Measurements from ENCODE around the gene CNGB1. TPM values are rescaled to one million over a fixed set of nuclear protein-coding genes. Genes with fewer than 3 reads are reported as not detected.
"Not testable (repeated sequence)": the region's sequence is repeated elsewhere in the genome, so short reads cannot be mapped to it uniquely, and the experiment has no call there.

The CNGB1 gene
- total RNA-seq, 1 donor from 2014 or later = not detected

GRCh38 chr16:57897053-57897784 lies 73.7 kb downstream of the CNGB1 start:
- H3K4me1 Mint-ChIP-seq (ENCODE audit: low read depth) = peaks cover 4% of the 10 kb centered on the region
- H3K36me3 Mint-ChIP-seq (ENCODE audit: low read depth) = no peaks in the 10 kb centered on the region
- H3K4me3 Mint-ChIP-seq (ENCODE audit: unreplicated experiment) = no peak overlapping the region
- peaks cover 30% of the 10 kb centered on the region for H3K27me3 Mint-ChIP-seq (ENCODE audit: low read depth)
- no peak for TF ChIP-seq CTCF (IDR thresholded peaks at IDR 0.05)
- no peak for DNase-seq (ENCODE audit: low spot score)
- H3K9me3 Mint-ChIP-seq (ENCODE audit: low read depth) = no peaks in the 10 kb centered on the region
- H3K27ac Mint-ChIP-seq (ENCODE audit: unreplicated experiment) = no peak overlapping the region

- DNase-seq (ENCODE audit: low spot score); H3K36me3 Mint-ChIP-seq (ENCODE audit: low read depth); H3K27ac Mint-ChIP-seq (ENCODE audit: unreplicated experiment): not testable (repeated sequence)
Observed at GRCh38 chr16:57895081-57895547, 75.8 kb downstream of the CNGB1 start.

GRCh38 chr16:57894390-57895080 lies 76.4 kb downstream of the CNGB1 start:
- Mint-ChIP-seq H3K4me3 (ENCODE audit: unreplicated experiment) (no peak overlapping the region), H3K36me3 (ENCODE audit: low read depth) (no peaks in the 10 kb centered on the region), H3K27ac (ENCODE audit: unreplicated experiment) (no peak overlapping the region), H3K27me3 (ENCODE audit: low read depth) (peaks cover 26% of the 10 kb centered on the region), H3K9me3 (ENCODE audit: low read depth) (no peaks in the 10 kb centered on the region), H3K4me1 (ENCODE audit: low read depth) (peaks cover 3% of the 10 kb centered on the region)
- no peak for DNase-seq (ENCODE audit: low spot score)
- TF ChIP-seq CTCF (IDR thresholded peaks at IDR 0.05) = no peak

More at GRCh38 chr16:57895081-57895547, 75.8 kb downstream of the CNGB1 start:
- peaks cover 27% of the 10 kb centered on the region for H3K27me3 Mint-ChIP-seq (ENCODE audit: low read depth)
- H3K9me3 Mint-ChIP-seq (ENCODE audit: low read depth); H3K4me1 Mint-ChIP-seq (ENCODE audit: low read depth); H3K4me3 Mint-ChIP-seq (ENCODE audit: unreplicated experiment): not testable (repeated sequence)

GRCh38 chr16:57893559-57894389 lies 77.2 kb downstream of the CNGB1 start:
- no peak overlapping the region for H3K27ac Mint-ChIP-seq (ENCODE audit: unreplicated experiment)
- no peaks in the 10 kb centered on the region for H3K9me3 Mint-ChIP-seq (ENCODE audit: low read depth)
- no peak overlapping the region for H3K4me3 Mint-ChIP-seq (ENCODE audit: unreplicated experiment)
- H3K4me1 Mint-ChIP-seq (ENCODE audit: low read depth) = peaks cover 3% of the 10 kb centered on the region
- H3K36me3 Mint-ChIP-seq (ENCODE audit: low read depth) = no peaks in the 10 kb centered on the region
- DNase-seq (ENCODE audit: low spot score) = no peak
- no peak for TF ChIP-seq CTCF (IDR thresholded peaks at IDR 0.05)
- peaks cover 27% of the 10 kb centered on the region for H3K27me3 Mint-ChIP-seq (ENCODE audit: low read depth)

GRCh38 chr16:57893217-57893558 lies 77.7 kb downstream of the CNGB1 start:
- H3K4me3 Mint-ChIP-seq (ENCODE audit: unreplicated experiment) = no peak overlapping the region
- no peak overlapping the region for H3K27ac Mint-ChIP-seq (ENCODE audit: unreplicated experiment)
- no peak for TF ChIP-seq CTCF (IDR thresholded peaks at IDR 0.05)
- no peak for DNase-seq (ENCODE audit: low spot score)
- H3K27me3 Mint-ChIP-seq (ENCODE audit: low read depth) = peaks cover 29% of the 10 kb centered on the region
- H3K4me1 Mint-ChIP-seq (ENCODE audit: low read depth) = peaks cover 3% of the 10 kb centered on the region
- no peaks in the 10 kb centered on the region for H3K36me3 Mint-ChIP-seq (ENCODE audit: low read depth)
- no peaks in the 10 kb centered on the region for H3K9me3 Mint-ChIP-seq (ENCODE audit: low read depth)

Data from chondrocyte (in vitro differentiated cells).